Mesodermal cell (in vitro differentiated cells): Measurements from ENCODE around the gene PTPRG.

Source experiments
- H3K27ac ChIP-seq: 2 replicates; pipeline ENCODE4 v1.7.0; 2013; ENCODE audit warnings: mild to moderate bottlenecking, low read depth, low read length, moderate library complexity; ENCODE audit not compliant: severe bottlenecking
- H3K36me3 ChIP-seq: 2 replicates; pipeline ENCODE4 v1.7.1; 2013; ENCODE audit warnings: mild to moderate bottlenecking, low read length, moderate library complexity; ENCODE audit not compliant: control insufficient read depth, insufficient read depth
- H3K4me1 ChIP-seq: one replicate; pipeline ENCODE4 v1.7.1; 2013; ENCODE audit warnings: mild to moderate bottlenecking, low read length; ENCODE audit not compliant: insufficient read depth, control insufficient read depth, poor library complexity, severe bottlenecking
- H3K4me3 ChIP-seq: 2 replicates; pipeline ENCODE4 v1.7.0; 2013; ENCODE audit warnings: low read length, control low read depth, mild to moderate bottlenecking; ENCODE audit not compliant: insufficient read depth, poor library complexity, severe bottlenecking; ENCODE audit errors: extremely low read depth
- H3K9me3 ChIP-seq: 2 replicates; pipeline ENCODE4 v1.7.1; 2013; ENCODE audit warnings: mild to moderate bottlenecking, low read length, moderate library complexity; ENCODE audit not compliant: control insufficient read depth
- WGBS, 2 experiments: methylation state at CpG; one replicate each; pipeline ENCODE4 v1.1.5; 2013; ENCODE audit warnings: missing lambda C conversion rate in 2 of 2; ENCODE audit not compliant: insufficient coverage in 2 of 2; 5-methylcytosine and 5-hydroxymethylcytosine counted together

The PTPRG gene

GRCh38 chr3:61583890-61584875 lies 22.8 kb downstream of the PTPRG start:
- no peak overlapping the region for H3K4me3 ChIP-seq
- peaks cover 12% of the 10 kb centered on the region for H3K4me1 ChIP-seq
- peaks cover 19% of the 10 kb centered on the region for H3K36me3 ChIP-seq
- 86 to 100% methylated on average over 1 to 7 of the region's 10 CpGs for WGBS, 2 experiments
- H3K27ac ChIP-seq, result no peak overlapping the region
- H3K9me3 ChIP-seq, result no peaks in the 10 kb centered on the region

- Histone ChIP-seq H3K27ac (no peak overlapping the region), H3K4me1 (peaks cover 1% of the 10 kb centered on the region), H3K36me3 (peaks cover 21% of the 10 kb centered on the region), H3K9me3 (no peaks in the 10 kb centered on the region), H3K4me3 (no peak overlapping the region)
- 93% methylated on average over 4 of the region's 5 CpGs for WGBS, 2 experiments
Observed at GRCh38 chr3:61589856-61590255, 28.5 kb downstream of the PTPRG start.

- H3K36me3 ChIP-seq, result peaks cover 20% of the 10 kb centered on the region
- H3K4me3 ChIP-seq, result no peak overlapping the region
- H3K27ac ChIP-seq, result no peak overlapping the region
Observed at GRCh38 chr3:61591300-61591699, 29.9 kb downstream of the PTPRG start.

GRCh38 chr3:61593446-61594029 lies 32.2 kb downstream of the PTPRG start:
- Histone ChIP-seq H3K4me3 (no peak overlapping the region), H3K27ac (no peak overlapping the region), H3K36me3 (peaks cover 15% of the 10 kb centered on the region), H3K9me3 (no peaks in the 10 kb centered on the region), H3K4me1 (peaks cover 10% of the 10 kb centered on the region)
- WGBS, 2 experiments, result 88 to 96% methylated on average over 3 of the region's 4 CpGs

More at GRCh38 chr3:61591300-61591699, 29.9 kb downstream of the PTPRG start:
- no peaks in the 10 kb centered on the region for H3K9me3 ChIP-seq
- H3K4me1 ChIP-seq, result peaks cover 10% of the 10 kb centered on the region

GRCh38 chr3:61594144-61594963 lies 33.0 kb downstream of the PTPRG start:
- Histone ChIP-seq H3K27ac (peak overlapping the region; percentile 49), H3K4me1 (peaks cover 10% of the 10 kb centered on the region), H3K36me3 (peaks cover 7% of the 10 kb centered on the region), H3K4me3 (no peak overlapping the region), H3K9me3 (no peaks in the 10 kb centered on the region)
- 93 to 94% methylated on average over 6 to 7 of the region's 12 CpGs for WGBS, 2 experiments

- Histone ChIP-seq H3K27ac (peak overlapping the region; percentile 49), H3K36me3 (peaks cover 3% of the 10 kb centered on the region), H3K4me1 (peaks cover 10% of the 10 kb centered on the region), H3K4me3 (no peak overlapping the region), H3K9me3 (no peaks in the 10 kb centered on the region)
- 86 to 96% methylated on average over 4 to 7 of the region's 9 CpGs for WGBS, 2 experiments
Observed at GRCh38 chr3:61594964-61595285, 33.6 kb downstream of the PTPRG start.

GRCh38 chr3:61595288-61595687 lies 33.9 kb downstream of the PTPRG start:
- 60 to 70% methylated on average over 1 of the region's 1 CpG for WGBS, 2 experiments
- peaks cover 10% of the 10 kb centered on the region for H3K4me1 ChIP-seq
- H3K9me3 ChIP-seq, result no peaks in the 10 kb centered on the region
- peak overlapping the region; percentile 49 for H3K27ac ChIP-seq
- peaks cover 3% of the 10 kb centered on the region for H3K36me3 ChIP-seq
- H3K4me3 ChIP-seq, result no peak overlapping the region

- no peak overlapping the region for H3K4me3 ChIP-seq
- no peak overlapping the region for H3K27ac ChIP-seq
- no CpG with 5 or more reads among the region's 3 CpGs for WGBS, 2 experiments
- H3K36me3 ChIP-seq, result peaks cover 2% of the 10 kb centered on the region
- no peaks in the 10 kb centered on the region for H3K9me3 ChIP-seq
- peaks cover 10% of the 10 kb centered on the region for H3K4me1 ChIP-seq
Observed at GRCh38 chr3:61595826-61596225, 34.5 kb downstream of the PTPRG start.

GRCh38 chr3:61597906-61598305 lies 36.5 kb downstream of the PTPRG start:
- peaks cover 10% of the 10 kb centered on the region for H3K4me1 ChIP-seq
- 90 to 93% methylated on average over 6 to 7 of the region's 7 CpGs for WGBS, 2 experiments
- H3K4me3 ChIP-seq, result no peak overlapping the region
- no peak overlapping the region for H3K27ac ChIP-seq
- H3K9me3 ChIP-seq, result peaks cover 1% of the 10 kb centered on the region
- peaks cover 1% of the 10 kb centered on the region for H3K36me3 ChIP-seq

- Histone ChIP-seq H3K27ac (no peak overlapping the region), H3K4me1 (peaks cover 5% of the 10 kb centered on the region), H3K36me3 (peaks cover 15% of the 10 kb centered on the region), H3K9me3 (peaks cover 6% of the 10 kb centered on the region), H3K4me3 (no peak overlapping the region)
- WGBS, 2 experiments, result 94% methylated on average over 2 of the region's 2 CpGs; no CpG with 5 or more reads in 1 of the 2 experiments
Observed at GRCh38 chr3:61600195-61600594, 38.8 kb downstream of the PTPRG start.
